ENCODE measurements around the gene CARD6.
"Not testable (repeated sequence)": the region's sequence is repeated elsewhere in the genome, so short reads cannot be mapped to it uniquely, and the experiment has no call there.

CARD6 gene

GRCh38 chr5:40828021-40828631 lies 13.0 kb upstream of the CARD6 start:
- no peak for DNase-seq

GRCh38 chr5:40828690-40829661 lies 12.2 kb upstream of the CARD6 start:
- no peak for DNase-seq

- DNase-seq, result no peak
Measured at GRCh38 chr5:40829748-40830533, 11.2 kb upstream of the CARD6 start.

GRCh38 chr5:40831346-40832210 lies 9.6 kb upstream of the CARD6 start:
- no peak for DNase-seq

GRCh38 chr5:40832345-40832744 lies 8.8 kb upstream of the CARD6 start:
- DNase-seq, result no peak

- no peak for DNase-seq
Measured at GRCh38 chr5:40833712-40834229, 7.4 kb upstream of the CARD6 start.

- DNase-seq, result no peak
Measured at GRCh38 chr5:40834391-40834848, 6.7 kb upstream of the CARD6 start.

- peak; percentile 93 for DNase-seq
Measured at GRCh38 chr5:40834849-40835787, 6.0 kb upstream of the CARD6 start, which contains the start of gene RPL37. Gene RPL37 (minus strand): TSS chr5:40835222. CDS start chr5:40835185, 37 bp downstream.

GRCh38 chr5:40838086-40838485 lies 3.1 kb upstream of the CARD6 start:
- no peak for DNase-seq

GRCh38 chr5:40842351-40842750 lies 1.2 kb downstream of the CARD6 start:
- no peak for DNase-seq

GRCh38 chr5:40844565-40844964 lies 3.4 kb downstream of the CARD6 start:
- DNase-seq, result no peak

- DNase-seq, result no peak
Measured at GRCh38 chr5:40846371-40846770, 5.2 kb downstream of the CARD6 start.

- no peak for DNase-seq
Measured at GRCh38 chr5:40847525-40847924, 6.4 kb downstream of the CARD6 start.

GRCh38 chr5:40853632-40854192 lies 12.5 kb downstream of the CARD6 start:
- no peak for DNase-seq

- no peak for DNase-seq
Measured at GRCh38 chr5:40860711-40861110, 19.5 kb downstream of the CARD6 start.

GRCh38 chr5:40865004-40865403 lies 23.8 kb downstream of the CARD6 start:
- DNase-seq, result not testable (repeated sequence)

- DNase-seq, result no peak
Measured at GRCh38 chr5:40866844-40867243, 25.7 kb downstream of the CARD6 start.

GRCh38 chr5:40869384-40869783 lies 28.2 kb downstream of the CARD6 start:
- DNase-seq, result no peak

GRCh38 chr5:40871177-40871576 lies 30.0 kb downstream of the CARD6 start:
- DNase-seq, result no peak

- DNase-seq, result not testable (repeated sequence)
Measured at GRCh38 chr5:40872253-40872652, 31.1 kb downstream of the CARD6 start.

Measured in activated CD8-positive, alpha-beta memory T cell treated with anti-CD3 and anti-CD28 coated beads, Interleukin-2, amount 50 U/mL, for 48 hours (primary cell).